Prostate gland (tissue), 2 donors: ENCODE data around the gene LRRC4B.

Experiments used
- POLR2A ChIP-seq: fragments of 450-650 bp; IDR thresholded peaks from one replicate; pipeline ENCODE4 v1.6.1; 2016; ENCODE audit warnings: antibody characterized with exemption, mild to moderate bottlenecking
- POLR2AphosphoS5 ChIP-seq: sonication (generic); formaldehyde crosslinking; IDR thresholded peaks from one replicate; pipeline ENCODE4 v1.6.1; 2017; ENCODE audit warnings: antibody characterized with exemption
- TF ChIP-seq, protein P1 (sequence below), 4 experiments: fragments of 200-600 bp in 2 of 4; fragments of 450-650 bp in 2 of 4; sonication (generic) in 2 of 4; IDR thresholded peaks; 1 replicate in 3 of 4; 2 replicates in 1 of 4; pipeline ENCODE4 v1.5.1; 2016 to 2019; ENCODE audit warnings: antibody characterized with exemption in 4 of 4, mild to moderate bottlenecking in 2 of 4, moderate library complexity in 2 of 4

GRCh38 chr19:50490991-50491472 is 77.2 kb downstream of the LRRC4B start:
- TF ChIP-seq, protein P1, sequence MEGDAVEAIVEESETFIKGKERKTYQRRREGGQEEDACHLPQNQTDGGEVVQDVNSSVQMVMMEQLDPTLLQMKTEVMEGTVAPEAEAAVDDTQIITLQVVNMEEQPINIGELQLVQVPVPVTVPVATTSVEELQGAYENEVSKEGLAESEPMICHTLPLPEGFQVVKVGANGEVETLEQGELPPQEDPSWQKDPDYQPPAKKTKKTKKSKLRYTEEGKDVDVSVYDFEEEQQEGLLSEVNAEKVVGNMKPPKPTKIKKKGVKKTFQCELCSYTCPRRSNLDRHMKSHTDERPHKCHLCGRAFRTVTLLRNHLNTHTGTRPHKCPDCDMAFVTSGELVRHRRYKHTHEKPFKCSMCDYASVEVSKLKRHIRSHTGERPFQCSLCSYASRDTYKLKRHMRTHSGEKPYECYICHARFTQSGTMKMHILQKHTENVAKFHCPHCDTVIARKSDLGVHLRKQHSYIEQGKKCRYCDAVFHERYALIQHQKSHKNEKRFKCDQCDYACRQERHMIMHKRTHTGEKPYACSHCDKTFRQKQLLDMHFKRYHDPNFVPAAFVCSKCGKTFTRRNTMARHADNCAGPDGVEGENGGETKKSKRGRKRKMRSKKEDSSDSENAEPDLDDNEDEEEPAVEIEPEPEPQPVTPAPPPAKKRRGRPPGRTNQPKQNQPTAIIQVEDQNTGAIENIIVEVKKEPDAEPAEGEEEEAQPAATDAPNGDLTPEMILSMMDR (IDR thresholded peaks at IDR 0.05), result no peak
- TF ChIP-seq POLR2A, result no peak
- TF ChIP-seq POLR2AphosphoS5, result no peak
